HG02981 (cell line): Measurements from ENCODE around the gene RPAP2.
A peak's percentile ranks its signal among the peaks of the same experiment; 100 is the strongest.
"Not testable (repeated sequence)": the region's sequence is repeated elsewhere in the genome, so short reads cannot be mapped to it uniquely, and the experiment has no call there.

ENCODE experiments used
- ATAC-seq: cut with Tn5 transposase; IDR thresholded peaks from one replicate; pipeline ENCODE4 v1.9.1; 2021; ENCODE audit warnings: mild to moderate bottlenecking, moderate library complexity; ENCODE audit not compliant: unreplicated experiment

The RPAP2 gene

DNA sequence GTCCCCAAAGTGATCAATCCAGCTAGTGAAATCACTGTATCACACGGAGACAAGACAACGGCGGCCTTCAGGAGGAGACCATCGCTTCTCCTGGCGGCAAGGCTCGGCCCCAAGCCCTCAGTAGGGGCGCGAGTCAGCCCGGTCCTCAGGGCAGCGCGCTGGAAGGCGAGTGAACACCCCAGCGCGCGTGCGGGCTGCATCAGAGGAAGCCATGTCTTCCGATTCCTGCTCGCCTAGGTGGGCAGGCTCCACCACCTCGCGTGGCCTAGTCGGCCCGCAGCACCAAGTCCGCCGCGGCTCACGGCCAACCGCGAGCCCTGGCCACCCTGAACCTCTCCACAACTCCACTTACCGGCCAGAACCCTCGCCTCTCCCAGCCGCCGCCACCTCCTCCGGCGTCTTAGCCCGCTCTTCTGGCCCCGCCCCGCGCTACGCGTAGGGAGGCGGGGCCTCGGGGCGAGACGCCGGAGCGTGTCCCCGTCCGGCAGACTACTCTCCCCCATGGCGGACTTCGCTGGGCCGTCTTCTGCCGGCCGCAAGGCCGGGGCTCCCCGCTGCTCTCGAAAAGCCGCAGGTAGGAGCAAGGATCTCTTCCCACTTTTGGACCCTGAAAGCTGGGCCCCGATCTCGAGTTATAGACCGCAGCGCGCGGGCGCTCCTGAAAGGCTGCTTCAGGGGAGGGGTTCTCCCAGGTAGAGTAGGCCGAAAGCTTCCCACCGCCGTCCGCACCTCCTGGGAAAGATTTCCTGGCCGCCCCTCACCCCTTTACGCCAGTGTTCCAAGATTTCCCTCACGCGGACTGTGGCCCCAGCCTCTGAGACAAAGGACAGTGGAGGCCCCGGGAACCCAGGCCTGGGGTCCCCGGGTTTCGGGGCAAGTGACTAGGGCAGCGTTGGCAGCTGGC, at the start of gene RPAP2, which contains the start of gene GLMN:
TSS of gene RPAP2 (plus strand) at position 487 of the 904 bp plus-strand sequence. CDS start at position 502, 15 bp downstream.
TSS of gene GLMN (minus strand) at position 415 of the 904 bp plus-strand sequence. CDS start 988 bp downstream, outside the sequence.
- peak; percentile 97 for ATAC-seq

DNA sequence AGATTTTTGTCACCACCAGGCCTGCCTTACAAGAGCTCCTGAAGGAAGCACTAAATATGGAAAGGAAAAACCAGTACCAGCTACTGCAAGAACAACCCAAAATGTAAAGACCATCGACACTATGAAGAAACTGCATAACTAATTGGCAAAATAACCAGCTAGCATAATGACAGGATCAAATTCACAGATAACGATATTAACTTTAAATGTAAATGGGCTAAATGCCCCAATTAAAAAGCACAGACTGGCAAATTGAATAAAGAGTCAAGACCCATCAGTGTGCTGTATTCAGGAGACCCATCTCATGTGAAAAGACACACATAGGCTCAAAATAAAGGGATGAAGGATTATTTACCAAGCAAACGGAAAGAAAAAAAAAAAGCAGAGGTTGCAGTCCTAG, 44.1 kb upstream of the RPAP2 start:
- not testable (repeated sequence) for ATAC-seq

DNA sequence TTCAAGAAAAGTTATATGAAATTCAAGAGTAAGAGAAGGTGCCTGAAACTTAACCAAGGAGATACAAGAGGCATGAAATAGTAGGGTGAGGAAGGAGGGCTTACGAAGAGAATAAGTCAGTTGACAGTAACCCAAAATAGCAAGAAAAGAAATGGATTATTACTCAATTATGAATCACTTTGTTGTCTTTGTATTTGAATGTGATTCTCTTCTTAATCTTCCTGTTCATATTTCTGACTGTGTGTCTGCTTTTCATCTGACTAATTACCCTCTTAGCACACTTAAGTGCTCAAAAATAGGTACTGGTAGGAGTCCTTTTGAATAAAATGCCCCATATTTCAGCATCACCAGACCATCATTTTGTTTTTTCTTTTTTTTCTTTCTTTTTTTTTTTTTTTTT, 39.5 kb upstream of the RPAP2 start:
- no peak for ATAC-seq

DNA sequence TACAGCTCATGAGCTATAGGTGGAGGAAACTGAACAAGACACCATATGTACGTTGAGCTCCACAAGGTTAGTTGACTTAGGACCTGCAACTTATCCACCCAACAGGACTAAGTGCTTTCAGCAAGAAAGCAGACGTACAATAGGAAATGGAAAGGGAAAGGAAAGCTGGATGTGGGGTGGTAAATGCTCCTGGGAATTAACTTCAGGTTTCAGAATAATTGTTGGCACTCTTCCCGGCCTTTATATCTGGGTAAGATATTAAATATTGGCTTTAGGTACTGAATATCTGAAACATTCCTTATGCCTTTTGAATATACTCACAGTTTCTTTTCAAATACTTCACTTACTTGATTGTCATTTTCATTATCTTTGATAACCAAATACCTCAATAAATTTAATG, 36.3 kb upstream of the RPAP2 start:
- ATAC-seq = no peak

DNA sequence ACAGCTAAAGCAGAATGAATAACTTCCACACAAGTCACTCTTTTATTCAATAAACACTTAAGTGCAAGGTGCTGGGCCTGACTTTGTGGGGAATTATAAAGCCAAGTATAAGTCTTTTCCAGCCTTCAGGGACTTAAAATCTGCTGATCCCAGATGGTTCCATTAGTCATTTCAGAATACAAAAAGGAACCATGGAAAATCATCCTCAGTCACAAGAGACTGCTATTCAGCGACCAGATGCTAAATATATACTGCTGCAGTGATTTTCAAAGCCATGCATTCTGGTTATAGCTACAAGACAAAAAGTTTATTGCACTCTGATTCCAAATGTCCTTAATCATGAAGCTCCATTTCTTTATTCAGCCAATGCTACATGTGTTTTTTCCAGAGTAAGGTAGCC, 25.8 kb upstream of the RPAP2 start:
- no peak for ATAC-seq

DNA sequence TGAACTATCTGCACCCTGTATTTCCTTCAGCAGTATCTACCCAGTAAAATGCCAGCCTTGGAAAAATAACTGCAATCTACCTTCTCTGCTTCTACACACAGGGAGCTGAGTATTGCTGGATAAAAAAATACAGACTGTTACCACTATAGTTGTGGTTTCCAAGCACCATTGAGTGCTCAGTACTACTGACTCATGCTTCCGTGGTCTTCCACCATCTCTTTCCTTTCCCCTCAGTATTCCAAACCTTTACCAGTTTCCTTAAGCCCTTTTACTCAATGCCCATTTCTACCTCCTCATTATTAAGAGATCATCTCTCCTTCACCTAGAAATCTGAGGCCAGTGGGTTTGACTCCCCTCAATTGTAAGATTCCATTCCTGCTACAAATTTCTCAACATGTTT, 23.9 kb upstream of the RPAP2 start:
- no peak for ATAC-seq

DNA sequence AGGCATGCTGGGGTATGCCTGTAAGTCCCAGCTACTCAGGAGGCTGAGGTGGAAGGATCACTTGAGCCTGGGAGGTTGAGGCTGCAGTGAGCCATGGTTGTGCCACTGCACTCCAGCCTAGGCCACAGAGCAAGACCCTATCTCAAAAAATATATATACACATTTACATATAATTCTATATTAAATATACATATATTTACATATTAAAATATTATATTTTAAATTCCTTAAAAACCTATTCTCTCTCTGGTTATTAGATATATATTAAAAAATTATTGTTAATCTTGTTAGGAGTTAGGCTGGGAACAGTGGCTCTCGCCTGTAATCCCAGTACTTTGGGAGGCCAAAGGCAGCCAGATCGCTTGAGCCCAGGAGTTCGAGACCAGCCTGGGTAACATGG, 22.8 kb upstream of the RPAP2 start:
- ATAC-seq = no peak

DNA sequence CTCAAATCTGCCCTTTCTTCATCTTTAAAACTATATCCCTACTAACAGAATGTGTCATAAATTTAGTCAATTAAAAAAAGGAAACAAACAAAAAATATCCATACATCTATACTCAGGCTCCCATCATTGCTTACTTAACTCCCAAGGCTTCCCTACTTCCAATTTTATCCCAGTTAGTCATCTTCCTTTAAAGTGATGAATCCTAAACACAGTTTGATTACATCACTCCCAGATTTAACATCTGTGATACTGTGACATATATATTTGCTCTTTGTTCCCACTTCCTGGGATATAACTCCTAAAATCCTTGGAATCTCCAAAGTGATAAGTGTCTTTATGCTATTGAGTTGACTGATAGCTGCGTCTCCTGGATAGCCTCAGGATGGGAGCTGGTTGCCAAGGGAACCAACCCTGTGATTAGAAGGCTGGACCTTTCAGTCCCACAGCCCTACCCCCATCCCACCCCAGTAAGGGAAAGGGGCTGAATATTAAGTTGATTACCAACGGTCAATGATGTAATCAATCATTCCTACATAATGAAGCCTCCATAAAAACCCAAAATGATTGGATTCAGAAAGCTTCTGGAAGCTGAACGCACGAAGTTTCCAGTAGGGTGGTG, 21.6 kb upstream of the RPAP2 start:
- ATAC-seq = no peak

DNA sequence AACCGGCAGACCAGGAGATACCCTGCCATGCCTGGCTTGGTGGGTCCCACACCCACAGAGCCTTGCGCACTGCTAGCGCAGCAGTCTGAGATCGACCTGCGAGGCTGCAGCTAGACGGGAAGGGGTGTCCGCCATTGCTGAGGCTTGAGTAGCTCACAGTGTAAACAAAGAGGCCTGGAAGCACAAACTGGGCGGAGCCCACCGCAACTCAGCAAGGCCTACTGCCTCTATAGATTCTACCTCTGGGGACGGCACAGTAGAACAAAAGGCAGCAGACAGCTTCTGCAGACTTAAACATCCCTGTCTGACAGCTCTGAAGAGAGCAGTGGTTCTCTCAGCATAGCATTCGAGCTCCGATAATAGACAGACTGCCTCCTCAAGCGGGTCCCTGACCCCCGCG, 19.1 kb upstream of the RPAP2 start:
- not testable (repeated sequence) for ATAC-seq

DNA sequence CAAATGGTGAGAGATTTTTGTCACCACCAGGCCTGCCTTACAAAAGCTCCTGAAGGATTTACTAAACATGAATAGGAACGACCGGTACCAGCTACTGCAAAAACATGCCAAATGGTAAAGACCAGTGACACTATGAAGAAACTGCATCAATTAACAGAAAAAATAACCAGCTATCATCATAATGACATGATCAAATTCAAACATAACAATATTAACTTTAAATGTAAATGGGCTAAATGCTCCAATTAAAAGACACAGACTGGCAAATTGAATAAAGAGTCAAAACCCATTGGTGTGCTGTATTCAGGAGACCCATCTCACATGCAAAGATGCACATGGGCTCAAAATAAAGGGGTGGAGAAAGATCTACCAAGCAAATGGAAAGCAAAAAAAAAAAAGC, 17.4 kb upstream of the RPAP2 start:
- ATAC-seq = not testable (repeated sequence)

DNA sequence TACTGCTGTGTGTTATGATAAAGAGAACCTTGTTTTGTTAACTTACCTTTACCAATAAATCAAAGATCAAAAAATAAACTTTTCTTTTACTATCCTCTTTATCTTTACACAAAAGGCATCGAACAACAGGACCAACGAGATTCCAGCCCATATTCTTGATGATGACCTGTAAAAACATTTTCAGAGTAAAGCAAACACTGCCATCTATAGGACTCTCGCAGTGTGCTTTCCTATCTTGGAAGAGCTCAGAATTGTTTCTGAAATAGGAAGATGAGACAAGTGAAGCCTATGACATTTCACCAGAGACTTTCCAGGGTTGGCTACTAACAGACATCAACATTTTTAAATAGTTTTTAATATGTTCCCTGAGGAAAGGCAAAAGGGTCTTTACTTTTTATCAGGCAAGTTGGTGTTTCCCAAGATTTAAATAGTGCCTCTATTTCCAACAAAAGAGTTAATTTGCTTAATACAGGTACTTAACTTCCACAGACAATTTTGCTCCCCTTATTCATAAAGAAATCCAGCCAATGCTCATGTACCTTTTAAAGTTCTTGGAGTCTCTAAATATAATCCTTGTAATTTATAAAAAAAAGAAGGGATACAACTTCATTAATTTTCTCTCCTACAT, 7.4 kb upstream of the RPAP2 start:
- no peak for ATAC-seq

DNA sequence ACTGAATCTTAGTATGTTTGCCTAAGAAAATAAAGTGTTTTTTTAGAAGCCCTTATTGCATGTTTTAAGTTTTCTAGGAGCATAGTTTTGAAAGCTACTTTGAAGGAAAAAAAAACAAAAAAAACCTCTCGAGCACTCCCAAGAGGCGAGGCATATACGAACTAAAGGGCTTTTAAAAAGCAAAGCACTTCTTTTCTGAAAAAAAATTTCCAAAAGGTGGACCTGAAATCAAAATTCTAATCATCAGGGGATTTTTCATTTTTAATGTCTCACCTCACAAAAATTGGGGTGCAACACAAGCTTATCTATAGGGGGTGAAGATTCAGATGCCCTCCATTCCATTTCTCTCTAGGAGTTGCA, 666 bp upstream of the RPAP2 start:
- no peak for ATAC-seq

DNA sequence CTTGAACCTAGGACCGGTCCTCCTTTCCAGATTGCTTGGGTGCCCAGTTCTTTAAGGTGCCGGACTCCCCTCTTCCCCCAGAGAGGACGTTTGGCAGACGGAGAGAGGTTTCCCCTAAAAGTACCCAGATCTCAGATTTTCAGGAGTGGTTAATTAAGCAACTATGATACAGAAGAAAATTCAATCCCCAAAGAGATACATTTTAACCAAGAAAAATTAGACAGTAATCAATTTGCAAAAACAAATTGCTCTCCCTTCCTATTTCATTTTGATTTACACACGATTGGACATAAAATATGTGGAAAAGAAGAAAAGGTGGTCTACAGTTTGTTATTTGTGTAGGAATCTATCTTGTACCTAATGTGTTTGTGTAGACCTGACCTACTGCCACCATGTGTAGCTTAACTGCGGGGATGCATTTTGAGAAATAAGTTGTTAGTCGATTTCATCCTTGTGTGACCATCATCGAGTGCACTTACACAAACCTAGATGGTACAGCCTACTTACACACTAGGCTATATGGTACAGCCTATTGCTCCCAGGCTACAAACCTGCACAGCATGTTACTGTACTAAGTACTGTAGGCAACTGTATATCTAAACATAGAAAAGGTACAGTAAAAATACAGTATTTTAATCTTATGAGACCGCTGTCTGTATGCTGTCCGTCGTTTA, 755 bp downstream of the RPAP2 start:
- no peak for ATAC-seq

DNA sequence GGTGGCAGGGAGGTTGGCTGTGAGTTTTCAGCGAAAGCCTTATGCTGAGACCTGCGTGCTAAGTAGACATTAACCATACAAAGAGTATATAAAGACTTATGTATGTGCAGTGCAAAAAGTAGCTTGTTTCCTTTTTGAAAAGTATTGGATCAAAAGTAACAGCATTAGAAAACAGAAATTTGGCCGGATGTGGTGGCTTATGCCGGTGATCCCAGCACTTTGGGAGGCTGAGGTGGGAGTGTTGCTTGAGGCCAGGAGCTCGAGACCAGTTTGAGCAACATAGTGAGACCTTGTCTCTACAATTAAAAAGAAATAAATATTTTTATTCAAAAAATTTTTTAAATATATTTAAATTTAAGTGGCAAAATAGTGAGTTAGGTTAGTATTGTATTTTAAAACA, 2.2 kb downstream of the RPAP2 start:
- no peak for ATAC-seq

DNA sequence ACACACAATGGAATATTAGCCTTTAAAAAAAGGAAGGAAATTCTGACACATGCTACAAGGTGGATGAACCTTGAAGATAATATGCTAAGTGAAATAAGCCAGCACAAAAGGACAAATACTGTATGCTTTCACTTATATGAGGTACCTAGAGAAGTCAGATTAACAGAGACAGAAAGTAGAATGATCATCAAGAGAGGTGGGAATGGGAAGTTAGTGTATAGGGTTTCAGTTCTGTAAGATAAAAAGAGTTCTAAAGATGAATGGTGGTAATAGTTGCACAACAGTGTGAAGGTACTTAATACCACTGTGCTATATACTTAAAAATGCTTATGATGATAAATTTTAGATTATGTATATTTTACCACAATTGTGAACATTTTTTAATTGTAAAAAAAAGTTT, 7.2 kb downstream of the RPAP2 start:
- ATAC-seq = no peak

DNA sequence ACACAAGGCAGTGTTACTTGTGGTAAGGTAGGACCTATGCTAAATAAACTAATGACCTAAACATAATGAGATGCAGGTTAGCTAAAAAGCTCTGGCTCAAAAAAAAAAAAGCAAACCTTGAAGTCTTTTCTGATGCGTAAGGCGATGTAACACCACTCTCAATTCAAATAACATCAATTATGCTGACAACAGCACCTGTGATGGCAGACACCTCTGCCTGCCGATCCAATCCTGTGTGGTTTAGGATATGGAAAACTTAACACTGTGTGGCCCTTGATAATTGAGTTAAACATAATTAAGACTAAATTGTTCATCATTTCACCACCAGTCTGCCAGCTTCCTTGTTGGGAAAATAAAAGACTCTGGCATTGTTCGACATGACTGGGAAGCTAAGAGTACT, 9.1 kb downstream of the RPAP2 start:
- no peak for ATAC-seq

DNA sequence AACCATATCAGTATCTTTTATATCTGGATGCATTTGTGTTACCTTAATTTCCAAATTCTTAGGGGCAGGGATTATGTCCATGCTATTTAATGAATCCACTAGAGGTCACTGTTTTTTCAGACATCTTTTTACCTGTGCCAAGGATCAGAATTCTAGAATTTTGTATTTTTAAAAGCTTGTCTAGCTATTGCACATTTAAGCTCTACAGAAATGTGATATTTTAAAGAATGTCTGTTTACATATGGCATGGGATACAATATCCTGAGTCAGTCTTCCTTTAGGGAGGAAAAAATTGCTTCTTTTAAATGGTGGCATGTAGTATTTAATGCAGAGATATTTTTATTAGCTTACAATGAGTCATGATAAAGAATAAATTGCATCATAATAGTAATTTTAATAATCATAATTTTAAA, 11.3 kb downstream of the RPAP2 start:
- no peak for ATAC-seq

DNA sequence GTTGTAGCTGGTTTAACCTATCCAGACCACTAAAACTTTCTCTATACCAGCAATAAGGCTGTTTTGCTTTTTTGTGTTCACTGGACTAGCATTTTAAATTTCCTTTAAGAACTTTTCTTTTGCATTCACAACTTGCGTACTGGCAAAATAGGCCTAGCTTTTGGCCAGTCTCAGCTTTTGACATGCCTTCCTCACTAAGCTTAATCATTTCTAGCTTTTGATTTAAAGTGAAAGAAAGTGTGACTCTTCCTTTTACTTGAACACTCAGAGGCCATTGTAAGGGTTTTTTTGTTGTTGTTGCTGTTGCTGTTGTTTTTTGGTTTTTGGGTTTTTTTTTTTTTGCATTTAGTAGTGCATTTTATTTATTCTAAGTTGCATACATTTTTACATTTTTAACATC, 15.2 kb downstream of the RPAP2 start:
- no peak for ATAC-seq

DNA sequence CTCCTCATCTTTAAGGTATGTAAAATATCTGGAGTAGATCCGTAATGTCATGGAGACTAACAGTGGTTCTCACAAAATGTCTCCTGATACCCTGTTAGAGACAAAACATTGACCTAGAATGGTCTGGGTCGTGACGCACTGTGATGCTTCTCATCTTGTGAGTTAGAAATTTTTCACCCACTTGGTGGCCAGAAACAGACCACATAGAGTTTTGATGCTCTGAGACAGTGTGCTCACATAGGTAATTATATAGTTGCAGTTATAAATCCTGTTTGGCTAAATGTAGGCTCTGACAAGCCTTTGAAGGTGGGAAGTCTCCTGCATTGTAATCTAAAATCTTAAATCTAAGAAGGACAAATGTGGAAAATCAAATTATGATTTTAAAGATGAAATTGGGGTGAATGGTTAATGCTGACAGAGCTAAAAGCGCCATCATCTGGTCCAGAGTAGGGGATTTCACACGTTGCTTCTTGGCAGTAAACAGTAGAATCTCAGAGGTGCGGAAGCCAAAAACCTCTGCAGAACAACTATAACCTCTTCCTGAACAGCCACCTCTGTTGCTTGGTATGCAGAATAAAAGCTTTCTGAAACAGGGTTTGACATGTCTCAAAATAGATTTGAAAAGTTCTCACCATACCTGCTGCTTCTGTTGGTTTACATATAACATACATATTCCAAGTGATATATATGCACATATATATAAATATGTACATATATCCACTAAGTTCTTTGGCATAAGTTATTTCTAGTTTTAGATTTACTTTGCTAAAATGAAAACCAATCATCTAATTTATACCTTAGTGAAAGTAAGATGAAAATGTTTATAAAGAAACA, 17.1 kb downstream of the RPAP2 start:
- ATAC-seq = no peak

DNA sequence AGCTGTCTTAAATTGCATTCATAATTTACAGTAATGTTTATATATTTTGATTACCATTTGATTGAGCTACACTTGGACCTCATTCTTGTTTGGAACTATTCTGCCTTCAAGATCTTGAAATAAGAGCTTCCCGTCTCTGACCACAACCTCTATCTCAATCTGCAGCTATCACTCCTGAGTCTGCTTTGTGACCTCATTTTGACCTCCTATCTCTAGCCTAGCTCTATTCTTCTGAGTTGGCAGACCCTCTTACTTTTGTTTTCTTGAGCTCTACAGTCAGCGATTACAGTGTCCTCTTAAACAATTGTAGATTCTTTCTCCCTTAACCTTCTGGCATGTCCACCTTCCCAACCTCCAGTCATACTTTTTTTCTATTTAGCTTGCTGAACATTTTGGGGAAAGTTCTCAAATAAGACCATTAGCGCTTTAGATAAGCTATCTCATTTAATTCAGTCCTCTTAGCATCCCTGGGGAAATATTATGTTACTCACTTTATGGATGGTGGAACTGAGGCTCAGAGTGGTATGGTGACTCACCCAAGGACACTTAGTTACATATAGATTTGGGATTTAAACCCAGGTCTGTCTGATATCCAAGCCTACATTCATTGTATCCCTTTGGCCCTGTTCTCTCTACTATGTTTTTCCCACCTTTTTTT, 19.1 kb downstream of the RPAP2 start:
- ATAC-seq = no peak
